IPS-20b (cell line): ENCODE data around the gene PCYT1A.
"Not testable (repeated sequence)": the region's sequence is repeated elsewhere in the genome, so short reads cannot be mapped to it uniquely, and the experiment has no call there.

ENCODE experiments used
- H3K27ac ChIP-seq: one replicate; pipeline ENCODE4 v1.5.1; 2013; ENCODE audit warnings: low read length
- H3K27me3 ChIP-seq: 2 replicates; pipeline ENCODE4 v1.6.1; 2013; ENCODE audit warnings: mild to moderate bottlenecking, low read length, inconsistent platforms; ENCODE audit not compliant: insufficient read depth
- H3K36me3 ChIP-seq: 2 replicates; pipeline ENCODE4 v1.6.1; 2013; ENCODE audit warnings: low read depth, mild to moderate bottlenecking, inconsistent platforms, low read length, moderate library complexity; ENCODE audit not compliant: insufficient read depth
- H3K4me1 ChIP-seq: 2 replicates; pipeline ENCODE4 v1.6.1; 2013; ENCODE audit warnings: mild to moderate bottlenecking, control low read depth, inconsistent platforms, low read length, moderate library complexity; ENCODE audit not compliant: insufficient read depth
- H3K4me3 ChIP-seq: 2 replicates; pipeline ENCODE4 v1.5.1; 2013; ENCODE audit warnings: mild to moderate bottlenecking, low read length, inconsistent platforms
- H3K9ac ChIP-seq: 2 replicates; pipeline ENCODE4 v1.6.1; 2013; ENCODE audit warnings: low read depth, mild to moderate bottlenecking, inconsistent platforms, low read length, moderate library complexity
- H3K9me3 ChIP-seq: 2 replicates; pipeline ENCODE4 v1.6.1; 2013; ENCODE audit warnings: mild to moderate bottlenecking, low read depth, low read length, inconsistent platforms; ENCODE audit not compliant: insufficient read depth

PCYT1A gene

DNA sequence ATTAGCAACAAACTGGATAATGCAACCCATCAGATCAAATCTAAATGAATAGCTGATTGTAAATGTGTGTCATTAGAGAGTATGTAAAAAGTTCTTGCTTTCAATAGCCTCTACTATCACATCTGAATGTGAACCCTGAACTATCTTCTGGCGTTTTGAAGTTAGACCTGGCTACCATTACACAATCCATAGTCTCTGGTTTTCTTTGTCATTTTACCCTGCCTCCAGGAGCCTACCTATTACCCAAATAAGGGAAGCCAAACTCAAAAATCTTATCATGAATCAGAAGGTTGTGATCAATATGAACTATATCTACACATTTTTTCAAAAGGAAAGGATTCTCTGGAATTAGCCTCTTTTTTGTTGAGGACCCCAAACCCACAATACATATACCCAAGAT lies 31.8 kb downstream of the PCYT1A start:
- Histone ChIP-seq H3K4me3 (no peak overlapping the region), H3K9ac (no peak overlapping the region), H3K27ac (no peak overlapping the region), H3K36me3 (peaks cover 9% of the 10 kb centered on the region; the same call in 1 of the 2 replicates), H3K4me1 (no peaks in the 10 kb centered on the region), H3K27me3 (no peaks in the 10 kb centered on the region), H3K9me3 (no peaks in the 10 kb centered on the region)

DNA sequence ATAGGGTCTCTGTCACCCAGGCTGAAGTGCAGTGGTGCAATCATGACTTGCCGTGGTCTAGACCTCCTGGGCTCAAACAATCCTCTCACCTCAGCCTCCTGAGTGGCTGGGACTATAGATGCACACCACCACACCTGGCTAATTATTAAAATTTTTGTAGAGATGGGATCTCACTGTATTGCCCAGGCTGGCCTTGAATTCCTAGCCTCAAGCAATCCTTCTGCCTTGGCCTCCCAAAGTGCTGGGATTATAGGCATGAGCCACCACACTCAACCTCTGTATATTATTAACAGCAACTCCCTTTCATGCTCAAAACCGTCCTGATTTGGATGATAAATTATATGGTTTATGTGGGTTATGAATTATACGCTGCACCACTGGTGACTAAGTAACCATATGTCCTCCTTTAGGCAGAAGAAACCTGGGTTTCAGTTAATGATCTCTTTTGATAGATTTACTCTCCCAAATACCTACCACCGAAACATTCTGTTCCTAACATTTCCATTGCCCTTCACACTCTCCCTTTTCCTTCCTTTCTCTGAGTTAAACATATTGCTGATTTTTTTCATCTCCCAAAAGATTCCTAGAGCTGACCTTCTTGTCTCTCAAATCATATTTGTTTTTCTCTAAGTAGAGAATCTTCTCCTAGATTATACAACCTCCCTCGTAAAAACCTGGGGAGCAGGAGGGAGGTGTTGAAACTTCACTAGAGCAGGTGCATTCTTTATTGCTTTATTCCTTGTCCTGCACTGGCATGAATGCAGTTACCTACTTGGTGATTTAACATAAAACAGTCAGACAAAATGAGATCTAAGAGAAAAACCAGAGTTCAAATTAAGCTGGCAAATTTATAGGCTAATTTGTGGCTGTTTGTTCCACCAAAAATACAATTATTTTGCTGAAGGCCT lies 32.9 kb downstream of the PCYT1A start:
- H3K4me3 ChIP-seq, result no peak overlapping the region
- no peak overlapping the region for H3K9ac ChIP-seq
- H3K9me3 ChIP-seq, result no peaks in the 10 kb centered on the region
- no peak overlapping the region for H3K27ac ChIP-seq
- H3K4me1 ChIP-seq, result no peaks in the 10 kb centered on the region
- no peaks in the 10 kb centered on the region for H3K27me3 ChIP-seq
- H3K36me3 ChIP-seq, result peaks cover 9% of the 10 kb centered on the region; the same call in 1 of the 2 replicates

DNA sequence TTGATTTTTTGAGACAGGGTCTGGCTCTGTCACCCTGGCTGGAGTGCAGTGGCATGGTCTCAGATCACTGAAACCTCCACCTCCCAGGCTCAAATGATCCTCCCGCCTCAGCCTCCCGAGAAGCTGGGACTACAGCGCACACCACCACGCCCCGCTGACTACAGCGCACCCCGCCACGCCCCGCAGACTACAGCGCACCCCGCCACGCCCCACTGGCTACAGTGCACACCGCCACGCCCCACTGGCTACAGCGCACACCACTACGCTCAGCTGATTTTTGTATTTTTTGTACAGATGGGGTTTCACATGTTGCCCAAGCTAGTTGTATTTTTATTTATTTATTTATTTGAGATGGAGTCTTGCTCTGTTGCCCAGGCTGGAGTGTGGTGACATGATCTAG lies 35.6 kb downstream of the PCYT1A start:
- Histone ChIP-seq H3K4me1 (no peaks in the 10 kb centered on the region), H3K27ac (no peak overlapping the region), H3K27me3 (no peaks in the 10 kb centered on the region), H3K4me3 (no peak overlapping the region), H3K36me3 (peaks cover 14% of the 10 kb centered on the region), H3K9me3 (no peaks in the 10 kb centered on the region), H3K9ac (no peak overlapping the region)

DNA sequence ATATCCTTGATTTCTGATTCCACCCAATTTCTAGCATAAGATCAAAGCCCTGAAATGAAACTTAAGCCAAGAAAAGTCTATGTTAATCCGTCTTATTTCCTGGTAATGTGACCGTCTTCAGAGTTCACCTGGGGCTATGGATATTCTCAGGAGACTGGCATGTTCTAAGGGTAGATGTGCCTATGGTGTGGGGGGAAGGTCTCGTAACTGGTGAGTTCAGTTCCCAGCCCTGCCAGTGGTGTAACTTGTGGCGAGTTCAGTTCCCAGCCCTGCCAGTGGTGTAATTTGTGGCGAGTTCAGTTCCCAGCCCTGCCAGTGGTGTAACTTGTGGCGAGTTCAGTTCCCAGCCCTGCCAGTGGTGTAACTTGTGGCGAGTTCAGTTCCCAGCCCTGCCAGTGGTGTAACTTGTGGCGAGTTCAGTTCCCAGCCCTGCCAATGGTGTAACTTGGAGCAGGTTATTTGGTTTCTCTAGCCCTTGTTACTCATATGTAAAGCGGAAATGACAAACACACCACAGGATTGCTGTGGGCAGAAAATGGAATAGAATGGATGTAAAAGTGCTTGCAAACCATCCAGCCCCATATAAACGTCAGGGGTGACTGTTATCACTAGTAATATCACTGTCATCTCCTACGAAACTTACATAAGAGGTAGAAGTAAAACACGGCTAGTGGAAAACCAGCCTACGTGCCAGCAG lies 40.8 kb downstream of the PCYT1A start:
- Histone ChIP-seq H3K36me3 (peaks cover 31% of the 10 kb centered on the region), H3K4me1 (no peaks in the 10 kb centered on the region), H3K27me3 (no peaks in the 10 kb centered on the region), H3K27ac (no peak overlapping the region), H3K9ac (no peak overlapping the region), H3K9me3 (no peaks in the 10 kb centered on the region), H3K4me3 (no peak overlapping the region)

DNA sequence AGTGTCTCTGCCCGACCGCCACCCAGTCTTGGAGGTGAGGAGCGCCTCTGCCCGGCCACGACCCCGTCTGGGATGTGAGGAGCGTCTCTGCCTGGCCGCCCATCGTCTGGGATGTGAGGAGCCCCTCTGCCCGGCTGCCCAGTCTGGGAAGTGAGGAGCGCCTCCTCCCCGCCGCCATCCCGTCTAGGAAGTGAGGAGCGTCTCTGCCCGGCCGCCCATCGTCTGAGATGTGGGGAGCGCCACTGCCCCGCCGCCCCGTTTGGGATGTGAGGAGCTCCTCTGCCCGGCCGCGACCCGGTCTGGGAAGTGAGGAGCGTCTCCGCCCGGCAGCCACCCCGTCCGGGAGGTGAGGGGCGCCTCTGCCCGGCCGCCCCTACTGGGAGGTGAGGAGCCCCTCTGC lies 43.4 kb downstream of the PCYT1A start:
- not testable (repeated sequence) for H3K4me1 ChIP-seq, H3K4me3 ChIP-seq, H3K27ac ChIP-seq, H3K27me3 ChIP-seq, H3K9me3 ChIP-seq, H3K9ac ChIP-seq
- peaks cover 45% of the 10 kb centered on the region for H3K36me3 ChIP-seq

DNA sequence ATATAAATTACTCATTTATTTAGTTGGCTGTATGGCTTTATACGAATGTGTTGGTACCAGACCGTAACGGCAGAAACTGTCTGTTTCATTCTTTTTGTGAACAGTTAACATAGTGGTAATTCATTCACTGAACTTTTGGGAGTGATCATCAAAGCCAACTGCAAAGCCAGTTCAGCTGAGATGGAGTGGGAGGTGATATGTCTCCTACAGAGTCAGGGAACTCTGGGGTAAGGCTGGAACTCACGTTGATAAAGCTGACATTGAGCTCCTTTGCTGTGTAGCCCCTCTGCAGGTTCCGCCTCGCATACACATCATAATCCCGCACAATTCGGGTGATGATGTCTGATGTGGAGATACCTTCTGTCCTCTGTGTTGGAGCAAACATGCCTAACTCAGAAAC lies 45.8 kb downstream of the PCYT1A start:
- H3K36me3 ChIP-seq, result peaks cover 47% of the 10 kb centered on the region
- H3K9ac ChIP-seq, result no peak overlapping the region
- H3K9me3 ChIP-seq, result no peaks in the 10 kb centered on the region
- no peak overlapping the region for H3K27ac ChIP-seq
- H3K27me3 ChIP-seq, result no peaks in the 10 kb centered on the region
- H3K4me1 ChIP-seq, result no peaks in the 10 kb centered on the region
- no peak overlapping the region for H3K4me3 ChIP-seq

DNA sequence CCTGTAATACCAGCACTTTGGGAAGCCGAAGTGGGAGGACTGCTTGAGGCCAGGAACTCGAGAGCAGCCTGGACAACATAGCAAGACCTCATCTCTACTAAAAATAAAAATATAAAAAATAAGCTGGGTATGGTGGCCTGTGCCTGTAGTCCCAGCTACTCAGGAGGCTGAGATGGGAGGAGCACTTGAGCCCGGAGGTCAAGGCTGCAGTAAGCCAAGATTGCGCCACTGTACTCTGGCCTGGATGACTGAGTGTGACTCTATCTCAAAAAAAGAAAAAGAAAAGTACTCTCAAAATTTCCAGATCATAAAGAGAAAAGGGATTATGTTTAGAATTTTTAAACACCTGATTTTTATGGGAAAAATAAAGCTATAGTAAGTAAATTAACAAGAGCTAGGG lies 47.1 kb downstream of the PCYT1A start:
- no peaks in the 10 kb centered on the region for H3K4me1 ChIP-seq
- no peak overlapping the region for H3K4me3 ChIP-seq
- no peaks in the 10 kb centered on the region for H3K27me3 ChIP-seq
- H3K9ac ChIP-seq, result no peak overlapping the region
- H3K9me3 ChIP-seq, result no peaks in the 10 kb centered on the region
- H3K27ac ChIP-seq, result no peak overlapping the region
- H3K36me3 ChIP-seq, result peaks cover 39% of the 10 kb centered on the region

DNA sequence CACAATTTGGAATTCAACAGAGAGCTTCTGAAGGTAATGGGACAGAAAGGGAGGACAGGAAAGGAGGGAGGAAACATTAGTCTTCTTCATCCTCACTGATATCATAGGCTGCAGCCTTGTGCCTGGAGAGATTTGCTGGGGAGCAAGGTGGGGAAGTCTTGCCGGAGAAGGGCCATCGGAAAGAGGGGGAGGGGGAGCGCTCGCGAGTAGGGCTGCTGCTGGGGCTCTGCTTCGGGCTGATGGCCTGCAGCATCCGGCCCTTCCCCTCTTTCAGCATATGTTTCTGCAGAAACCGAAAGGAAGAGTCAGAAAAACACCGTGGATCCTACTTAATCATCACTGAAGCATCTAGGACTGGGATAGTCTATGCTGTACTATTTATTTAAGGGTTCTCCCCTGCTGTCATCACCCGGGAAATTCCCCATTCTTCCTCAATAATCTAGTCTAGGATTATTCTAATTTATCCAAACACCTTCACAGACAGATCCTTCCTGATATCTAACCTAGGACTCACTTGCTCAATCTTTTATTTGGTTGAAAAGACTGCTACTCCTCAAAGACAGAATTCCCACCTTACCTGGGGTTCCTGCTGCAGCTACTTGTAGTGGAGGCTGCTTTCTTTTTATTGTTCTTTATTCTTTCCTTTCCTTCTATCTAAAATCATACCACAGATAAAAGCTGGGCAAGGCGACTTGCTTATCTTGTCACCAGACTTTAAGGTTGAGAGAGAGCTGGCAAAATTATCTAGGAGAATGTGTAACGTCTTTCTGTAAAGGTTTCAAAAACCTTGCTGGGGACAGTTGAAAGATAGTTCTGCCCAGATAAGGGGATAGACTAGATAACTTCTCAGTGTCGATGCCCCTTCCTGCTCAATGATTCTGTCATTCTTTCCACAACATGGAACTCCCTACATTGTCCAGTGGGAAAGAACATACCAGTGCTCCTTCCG lies 48.6 kb downstream of the PCYT1A start:
- H3K9me3 ChIP-seq, result no peaks in the 10 kb centered on the region
- H3K9ac ChIP-seq, result no peak overlapping the region; the same call in 1 of the 2 replicates
- H3K36me3 ChIP-seq, result peaks cover 39% of the 10 kb centered on the region
- no peaks in the 10 kb centered on the region for H3K4me1 ChIP-seq
- H3K27me3 ChIP-seq, result no peaks in the 10 kb centered on the region
- H3K27ac ChIP-seq, result no peak overlapping the region
- H3K4me3 ChIP-seq, result no peak overlapping the region

DNA sequence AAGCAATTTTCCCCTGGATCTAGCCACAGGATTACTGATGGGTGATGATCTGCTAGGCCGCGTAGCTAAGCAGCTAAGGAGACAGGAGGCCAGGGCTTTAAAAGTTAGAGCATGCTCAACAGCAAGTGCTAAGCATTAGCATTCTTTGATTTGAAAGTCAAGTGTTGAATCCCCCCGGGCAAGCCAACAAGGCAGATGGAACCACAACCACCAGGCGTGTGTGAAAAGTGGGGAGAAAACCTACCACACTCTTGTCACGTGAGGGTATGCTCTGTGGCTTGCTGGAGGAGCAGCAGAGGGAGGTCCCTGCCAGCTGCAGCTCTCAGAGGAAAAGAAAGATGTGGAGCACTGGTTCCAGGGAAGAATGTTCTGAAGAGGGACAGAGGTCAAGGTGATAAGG lies 50.3 kb downstream of the PCYT1A start:
- H3K27ac ChIP-seq, result no peak overlapping the region
- H3K4me1 ChIP-seq, result no peaks in the 10 kb centered on the region
- H3K9ac ChIP-seq, result no peak overlapping the region
- H3K9me3 ChIP-seq, result no peaks in the 10 kb centered on the region
- peaks cover 33% of the 10 kb centered on the region for H3K36me3 ChIP-seq
- no peak overlapping the region for H3K4me3 ChIP-seq
- no peaks in the 10 kb centered on the region for H3K27me3 ChIP-seq

DNA sequence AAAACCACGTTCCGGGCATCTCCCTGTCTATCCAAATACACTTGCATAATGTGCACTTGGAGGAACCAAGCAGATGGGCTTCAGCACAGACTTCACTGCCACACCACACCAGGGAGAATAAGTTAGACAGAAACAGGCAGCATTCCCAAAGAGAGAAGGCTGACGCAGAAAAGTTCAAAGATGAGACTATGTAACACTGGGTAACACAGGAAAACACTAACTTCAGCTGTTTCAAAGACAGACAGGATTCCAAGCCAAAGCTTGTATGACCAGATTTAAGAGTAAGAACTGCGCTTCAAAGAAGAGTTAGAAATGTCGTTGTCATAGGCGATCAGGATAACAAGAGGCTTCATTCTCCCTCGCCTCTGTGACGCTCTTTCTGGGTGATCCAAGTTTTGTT lies 51.3 kb downstream of the PCYT1A start:
- Histone ChIP-seq H3K27me3 (no peaks in the 10 kb centered on the region), H3K9ac (no peak overlapping the region), H3K4me3 (no peak overlapping the region), H3K27ac (no peak overlapping the region), H3K36me3 (peaks cover 26% of the 10 kb centered on the region), H3K9me3 (no peaks in the 10 kb centered on the region), H3K4me1 (no peaks in the 10 kb centered on the region)

DNA sequence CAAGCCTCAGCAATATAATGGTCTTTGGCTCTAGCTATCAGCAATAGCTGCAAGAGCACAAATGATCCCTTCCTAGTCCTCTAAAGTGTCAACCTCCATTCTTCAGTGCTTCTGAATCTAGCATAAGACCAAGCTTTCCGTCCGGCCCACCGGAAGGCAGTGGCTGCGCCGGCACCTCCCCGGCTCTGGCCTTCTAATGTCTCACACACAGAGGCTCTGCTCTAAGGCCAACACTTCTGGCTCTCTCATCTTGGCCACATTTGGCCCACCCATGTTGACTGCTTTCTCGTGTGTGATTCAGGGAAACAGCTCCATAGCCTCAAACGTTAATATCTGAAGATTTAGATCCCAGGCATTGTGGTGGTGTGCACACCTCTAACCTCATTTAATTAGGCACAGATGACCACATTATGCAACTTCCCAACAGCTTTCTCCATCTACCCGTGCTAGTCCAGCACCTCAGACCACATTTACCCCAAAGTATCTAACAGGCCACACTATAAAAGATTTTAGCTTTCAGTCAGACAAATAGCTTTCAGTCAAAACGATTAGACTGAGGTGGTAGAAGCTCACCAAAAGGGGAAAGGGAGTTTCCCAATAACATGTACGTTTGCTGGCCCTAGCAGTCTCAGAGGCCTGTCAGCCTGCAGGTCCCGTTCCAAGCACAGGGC lies 51.9 kb downstream of the PCYT1A start:
- Histone ChIP-seq H3K36me3 (peaks cover 24% of the 10 kb centered on the region), H3K27me3 (no peaks in the 10 kb centered on the region), H3K27ac (no peak overlapping the region), H3K4me1 (no peaks in the 10 kb centered on the region), H3K9ac (no peak overlapping the region), H3K9me3 (no peaks in the 10 kb centered on the region), H3K4me3 (no peak overlapping the region)
